ENCODE data around the gene BPIFB2. TPM values are rescaled to one million over a fixed set of nuclear protein-coding genes. Genes with fewer than 3 reads are reported as not detected.

The BPIFB2 gene
- polyA plus RNA-seq, 1 donor from 2014 or later, result not detected

- Histone ChIP-seq H3K27me3 (ENCODE audit: insufficient read depth, low read depth, low read length) (no peaks in the 10 kb centered on the region), H4K20me1 (ENCODE audit: insufficient read depth) (no peaks in the 10 kb centered on the region), H3K4me3 (ENCODE audit: low read length) (no peak overlapping the region), H3K4me2 (ENCODE audit: low read length) (no peak overlapping the region), H3K36me3 (ENCODE audit: insufficient read depth, low read length) (no peaks in the 10 kb centered on the region), H3K9me3 (ENCODE audit: low read length) (no peaks in the 10 kb centered on the region), H3K9me2 (ENCODE audit: insufficient read depth, low read length) (no peaks in the 10 kb centered on the region), H3K79me2 (replicated peaks; ENCODE audit: insufficient read depth, low read length) (no peaks in the 10 kb centered on the region), H3K27ac (ENCODE audit: low read length) (no peak overlapping the region), H3F3A (ENCODE audit: insufficient read depth, low read length, poor library complexity, severe bottlenecking) (no peaks in the 10 kb centered on the region), H2AFZ (ENCODE audit: low read depth, low read length) (no peak overlapping the region), H3K9ac (ENCODE audit: low read length) (no peak overlapping the region)
- TF ChIP-seq SMC3 (conservative IDR thresholded peaks at IDR 0.05; ENCODE audit: poor library complexity) (no peak), POLR2AphosphoS5 (IDR thresholded peaks at IDR 0.05) (no peak), EP300 (conservative IDR thresholded peaks at IDR 0.05; ENCODE audit: poor library complexity, severe bottlenecking) (no peak), TAF1 (IDR thresholded peaks at IDR 0.05; ENCODE audit: low read depth) (no peak), RAD21 (conservative IDR thresholded peaks at IDR 0.05) (no peak), MXI1 (conservative IDR thresholded peaks at IDR 0.05; ENCODE audit: poor library complexity, severe bottlenecking) (no peak), CTCF (IDR thresholded peaks at IDR 0.05; ENCODE audit: poor library complexity, severe bottlenecking) (no peak), EZH2 (IDR thresholded peaks at IDR 0.05; ENCODE audit: borderline replicate concordance, insufficient read depth, low read length, poor library complexity, severe bottlenecking) (no peak), REST (IDR thresholded peaks at IDR 0.05; ENCODE audit: borderline replicate concordance) (no peak)
These were observed 6.3 kb downstream of the BPIFB2 start for GRCh38 chr20:33013701-33014326.

GRCh38 chr20:33014336-33015113, 7.0 kb downstream of the BPIFB2 start:
- Histone ChIP-seq H3F3A (ENCODE audit: insufficient read depth, low read length, poor library complexity, severe bottlenecking) (no peaks in the 10 kb centered on the region), H3K9me3 (ENCODE audit: low read length) (no peaks in the 10 kb centered on the region), H3K4me3 (ENCODE audit: low read length) (no peak overlapping the region), H2AFZ (ENCODE audit: low read depth, low read length) (no peak overlapping the region), H4K20me1 (ENCODE audit: insufficient read depth) (no peaks in the 10 kb centered on the region), H3K27me3 (ENCODE audit: insufficient read depth, low read depth, low read length) (no peaks in the 10 kb centered on the region), H3K9ac (ENCODE audit: low read length) (no peak overlapping the region), H3K27ac (ENCODE audit: low read length) (no peak overlapping the region), H3K79me2 (replicated peaks; ENCODE audit: insufficient read depth, low read length) (no peaks in the 10 kb centered on the region), H3K9me2 (ENCODE audit: insufficient read depth, low read length) (no peaks in the 10 kb centered on the region), H3K36me3 (ENCODE audit: insufficient read depth, low read length) (no peaks in the 10 kb centered on the region), H3K4me2 (ENCODE audit: low read length) (no peak overlapping the region)
- no peak for TF ChIP-seq TAF1 (IDR thresholded peaks at IDR 0.05; ENCODE audit: low read depth)
- TF ChIP-seq REST (IDR thresholded peaks at IDR 0.05; ENCODE audit: borderline replicate concordance), result no peak
- TF ChIP-seq RAD21 (conservative IDR thresholded peaks at IDR 0.05), result no peak
- no peak for TF ChIP-seq CTCF (IDR thresholded peaks at IDR 0.05; ENCODE audit: poor library complexity, severe bottlenecking)
- no peak for TF ChIP-seq POLR2AphosphoS5 (IDR thresholded peaks at IDR 0.05)
- no peak for TF ChIP-seq EP300 (conservative IDR thresholded peaks at IDR 0.05; ENCODE audit: poor library complexity, severe bottlenecking)
- TF ChIP-seq MXI1 (conservative IDR thresholded peaks at IDR 0.05; ENCODE audit: poor library complexity, severe bottlenecking), result no peak
- TF ChIP-seq EZH2 (IDR thresholded peaks at IDR 0.05; ENCODE audit: borderline replicate concordance, insufficient read depth, low read length, poor library complexity, severe bottlenecking), result no peak
- TF ChIP-seq SMC3 (conservative IDR thresholded peaks at IDR 0.05; ENCODE audit: poor library complexity), result no peak

All from neural cell (in vitro differentiated cells).